C4-2B (cell line): ENCODE measurements around the gene EPN2.

Experiments used
- H3K27ac ChIP-seq: fragments of 450-650 bp; 2 replicates; pipeline ENCODE4 v1.5.1; 2017
- ZFX ChIP-seq: fragments of 450-650 bp; IDR thresholded peaks from 2 replicates; pipeline ENCODE4 v1.6.1; 2017
- TF ChIP-seq, protein P1 (sequence below): fragments of 450-650 bp; conservative IDR thresholded peaks from 2 replicates; pipeline ENCODE4 v1.5.1; 2017; ENCODE audit warnings: mild to moderate bottlenecking

The EPN2 gene

DNA sequence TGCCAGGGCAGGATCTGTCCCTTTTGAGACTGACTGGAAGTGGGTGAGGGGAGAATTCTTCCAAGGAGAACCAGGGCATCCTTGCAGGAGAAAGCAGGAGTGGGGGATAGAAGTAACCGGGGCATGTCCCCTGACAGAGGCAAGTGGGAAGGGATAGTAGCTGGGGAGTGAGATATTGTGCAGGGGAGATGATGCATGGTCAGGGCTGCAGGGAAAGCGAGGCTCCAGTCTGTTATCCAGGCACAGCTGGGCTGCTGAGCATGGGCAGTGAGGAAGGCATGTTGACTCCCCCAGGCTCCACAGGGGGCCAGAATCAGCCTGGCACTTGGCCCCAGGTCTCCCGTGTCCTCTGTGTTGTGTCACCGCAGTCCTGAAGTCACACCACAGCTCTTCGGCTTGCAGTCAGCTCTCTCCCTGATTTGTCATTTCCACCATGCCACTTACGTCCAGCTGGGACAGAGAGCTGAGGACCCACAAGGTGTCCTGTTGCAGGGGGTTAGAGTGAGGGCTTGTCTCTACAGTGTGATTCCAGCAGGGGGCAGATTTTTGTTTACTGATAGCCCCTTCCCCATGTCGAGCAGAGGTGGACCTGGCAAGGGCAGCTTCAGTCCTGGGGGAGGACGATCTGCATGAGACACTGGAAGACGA, 84.4 kb downstream of the EPN2 start:
- TF ChIP-seq ZFX: no peak
- TF ChIP-seq, protein P1, sequence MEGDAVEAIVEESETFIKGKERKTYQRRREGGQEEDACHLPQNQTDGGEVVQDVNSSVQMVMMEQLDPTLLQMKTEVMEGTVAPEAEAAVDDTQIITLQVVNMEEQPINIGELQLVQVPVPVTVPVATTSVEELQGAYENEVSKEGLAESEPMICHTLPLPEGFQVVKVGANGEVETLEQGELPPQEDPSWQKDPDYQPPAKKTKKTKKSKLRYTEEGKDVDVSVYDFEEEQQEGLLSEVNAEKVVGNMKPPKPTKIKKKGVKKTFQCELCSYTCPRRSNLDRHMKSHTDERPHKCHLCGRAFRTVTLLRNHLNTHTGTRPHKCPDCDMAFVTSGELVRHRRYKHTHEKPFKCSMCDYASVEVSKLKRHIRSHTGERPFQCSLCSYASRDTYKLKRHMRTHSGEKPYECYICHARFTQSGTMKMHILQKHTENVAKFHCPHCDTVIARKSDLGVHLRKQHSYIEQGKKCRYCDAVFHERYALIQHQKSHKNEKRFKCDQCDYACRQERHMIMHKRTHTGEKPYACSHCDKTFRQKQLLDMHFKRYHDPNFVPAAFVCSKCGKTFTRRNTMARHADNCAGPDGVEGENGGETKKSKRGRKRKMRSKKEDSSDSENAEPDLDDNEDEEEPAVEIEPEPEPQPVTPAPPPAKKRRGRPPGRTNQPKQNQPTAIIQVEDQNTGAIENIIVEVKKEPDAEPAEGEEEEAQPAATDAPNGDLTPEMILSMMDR: no peak
- no peak overlapping the region for H3K27ac ChIP-seq

DNA sequence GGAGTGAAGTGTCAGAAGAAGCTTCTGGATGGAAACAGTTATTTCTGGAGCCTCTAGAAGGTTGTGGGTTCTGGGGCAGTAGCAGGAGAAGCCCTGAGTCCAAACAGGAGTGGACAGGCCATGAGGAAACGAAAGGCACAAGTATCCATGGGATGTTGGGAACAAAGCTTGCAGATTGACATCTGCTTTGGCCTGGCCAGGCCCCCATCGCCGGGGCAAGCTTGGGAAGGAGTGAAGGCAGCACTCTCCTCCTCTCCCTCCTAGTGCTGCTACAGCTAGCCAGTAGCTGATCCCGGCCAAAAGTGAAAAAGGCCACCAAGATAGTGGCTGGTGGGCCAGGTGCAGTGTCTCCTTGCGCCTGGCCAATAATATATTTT, 85.0 kb downstream of the EPN2 start:
- TF ChIP-seq, protein P1: no peak
- H3K27ac ChIP-seq: no peak overlapping the region

GRCh38 chr17:19322861-19323260, 85.7 kb downstream of the EPN2 start:
- H3K27ac ChIP-seq: no peak overlapping the region

DNA sequence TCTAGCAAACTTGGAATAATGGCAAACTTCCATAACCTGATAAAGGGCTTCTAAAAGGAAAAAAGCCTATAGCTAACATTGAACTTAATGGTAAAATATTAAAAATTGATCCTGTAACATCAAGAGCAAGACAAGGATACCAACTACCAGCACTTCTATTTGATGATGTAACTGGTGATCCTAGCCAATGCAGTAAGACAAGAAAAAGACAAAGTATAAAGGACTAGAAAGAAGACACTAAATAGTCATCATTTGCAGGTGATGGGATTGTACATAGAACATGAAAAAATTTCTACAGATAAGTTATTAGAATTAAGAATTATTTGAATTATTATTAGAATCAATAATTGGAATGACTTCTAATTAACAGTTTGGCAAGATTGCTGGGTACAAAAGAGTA, 88.4 kb downstream of the EPN2 start:
- no peak overlapping the region for H3K27ac ChIP-seq
- no peak for TF ChIP-seq ZFX
- TF ChIP-seq, protein P1: no peak

More at GRCh38 chr17:19322861-19323260, 85.7 kb downstream of the EPN2 start:
- no peak for TF ChIP-seq ZFX
- TF ChIP-seq, protein P1: no peak

DNA sequence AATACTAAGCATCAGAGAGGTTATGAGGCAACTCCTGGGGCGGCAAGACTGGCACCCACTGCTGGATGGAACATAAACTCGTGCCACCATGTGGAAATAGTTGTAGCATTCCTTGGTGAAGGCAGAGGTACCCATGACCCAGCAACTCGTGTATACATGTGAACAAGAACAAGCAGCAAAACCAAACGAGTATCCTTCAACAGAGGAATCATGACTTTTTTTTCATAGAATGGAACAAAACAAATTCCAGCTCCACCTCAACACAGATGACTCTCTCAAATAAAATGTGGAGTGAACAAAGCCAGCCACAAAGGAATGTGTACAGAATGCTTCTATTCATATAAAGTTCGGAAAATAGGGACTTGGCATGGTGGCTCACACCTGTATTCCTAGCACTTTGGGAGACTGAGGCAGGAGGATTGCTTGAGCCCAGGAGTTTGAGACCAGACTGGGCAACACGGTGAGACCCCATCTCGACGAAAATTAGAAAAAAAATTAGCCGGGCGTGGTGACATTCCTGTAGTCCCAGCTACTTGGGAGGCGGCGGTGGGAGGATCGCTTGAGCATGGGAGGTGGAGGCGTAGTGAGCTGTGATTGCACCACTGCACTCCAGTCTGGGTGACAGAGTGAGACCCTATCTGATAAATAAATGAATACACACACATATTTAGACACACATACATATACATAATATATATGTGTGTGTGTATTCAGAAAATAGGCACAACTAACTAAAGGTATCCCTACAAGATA, 90.0 kb downstream of the EPN2 start:
- no peak overlapping the region for H3K27ac ChIP-seq
- no peak for TF ChIP-seq ZFX
- TF ChIP-seq, protein P1: no peak

GRCh38 chr17:19328441-19329061, 91.4 kb downstream of the EPN2 start:
- H3K27ac ChIP-seq: no peak overlapping the region
- TF ChIP-seq, protein P1: no peak
- no peak for TF ChIP-seq ZFX

DNA sequence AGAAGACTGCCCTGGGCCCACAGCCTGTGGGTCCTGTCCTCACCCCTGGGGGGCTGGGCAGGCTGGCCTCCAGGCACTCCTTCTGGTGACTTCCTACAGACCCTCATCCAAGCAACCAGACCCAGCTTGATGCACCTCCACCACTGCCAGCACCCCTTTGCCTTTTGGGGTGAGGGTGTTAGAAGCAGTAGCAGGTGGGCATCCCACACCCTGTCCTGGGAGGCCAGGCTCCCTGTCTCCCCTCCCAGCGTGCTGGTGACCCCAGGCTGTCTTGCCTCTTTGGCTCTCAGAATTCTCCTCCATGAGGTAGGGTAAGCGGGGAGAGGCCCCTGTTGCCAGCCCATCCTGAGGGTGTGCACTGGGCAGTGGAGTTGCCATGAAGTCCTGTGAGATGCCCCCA, 92.0 kb downstream of the EPN2 start:
- no peak overlapping the region for H3K27ac ChIP-seq
- TF ChIP-seq, protein P1: no peak
- no peak for TF ChIP-seq ZFX
